Measurements from ENCODE around the gene SCYL3. TPM values are rescaled to one million over a fixed set of nuclear protein-coding genes. Genes with fewer than 3 reads are reported as not detected.
A peak's percentile ranks its signal among the peaks of the same experiment; 100 is the strongest.

SCYL3 gene
- total RNA-seq, 2 experiments from 2014 or later = 11.1 to 12.4 TPM

DNA sequence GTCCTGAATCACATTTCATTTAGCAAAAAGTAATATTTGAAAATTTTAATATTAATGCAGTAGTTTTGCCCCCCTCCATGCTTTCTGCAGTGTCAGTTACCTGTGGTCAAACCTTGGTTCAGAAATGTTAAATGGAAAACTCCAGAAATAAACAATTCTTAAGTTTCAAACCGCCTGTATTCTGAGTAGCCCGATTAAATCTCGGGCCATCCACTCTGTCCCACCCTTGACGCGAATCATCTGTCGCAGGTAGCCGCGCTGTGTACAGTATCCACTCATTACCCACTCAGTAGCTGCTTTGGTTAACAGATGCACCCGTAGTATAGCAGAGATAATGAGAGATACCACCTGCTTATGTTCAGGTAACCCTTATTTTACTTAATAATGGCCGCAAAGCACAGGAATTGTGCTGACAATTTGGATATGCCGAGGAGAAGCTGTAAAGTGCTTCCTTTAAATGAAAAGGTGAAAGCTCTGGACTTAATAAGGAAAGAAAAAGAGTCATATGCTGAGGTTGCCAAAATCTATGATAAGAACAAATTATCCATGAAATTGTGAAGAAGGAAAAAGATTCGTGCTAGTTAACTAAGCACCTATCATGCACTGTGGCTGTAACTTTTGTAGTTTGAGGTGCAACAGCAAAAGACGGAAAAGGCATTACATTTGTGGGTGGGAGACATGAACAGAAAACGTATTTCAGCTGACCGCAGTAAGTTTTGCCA is 889 bp upstream of the SCYL3 start:
- peak overlapping the region; percentile 82 for H3K4me3 Mint-ChIP-seq
- H3K9me3 Mint-ChIP-seq = no peaks in the 10 kb centered on the region
- peaks cover 30% of the 10 kb centered on the region for H3K4me1 Mint-ChIP-seq (ENCODE audit: low read depth)
- POLR2A ChIA-PET = interaction anchor here (1.2 to 2.3 kb wide), 6 partner anchors 8 to 180 kb away, joined by 3 to 8 read pairs (median 4); partner anchors contain the start of gene KIFAP3
- H3K27me3 Mint-ChIP-seq = no peaks in the 10 kb centered on the region
- DNase-seq = no peak
- peaks cover 5% of the 10 kb centered on the region for H3K36me3 Mint-ChIP-seq
- CTCF ChIA-PET = interaction anchor here (1.3 kb wide), 1 partner anchor 100 kb away, joined by 3 read pairs; the partner anchor contains the start of gene METTL18
- intact Hi-C loops (cut with micrococcal nuclease) = loop anchor here (1.0 to 5.0 kb wide), 8 partner anchors 14 to 1957 kb away; partner anchors contain the start of genes BLZF1, DCAF6, GORAB and METTL18
- H3K27ac Mint-ChIP-seq = peak overlapping the region; percentile 98

DNA sequence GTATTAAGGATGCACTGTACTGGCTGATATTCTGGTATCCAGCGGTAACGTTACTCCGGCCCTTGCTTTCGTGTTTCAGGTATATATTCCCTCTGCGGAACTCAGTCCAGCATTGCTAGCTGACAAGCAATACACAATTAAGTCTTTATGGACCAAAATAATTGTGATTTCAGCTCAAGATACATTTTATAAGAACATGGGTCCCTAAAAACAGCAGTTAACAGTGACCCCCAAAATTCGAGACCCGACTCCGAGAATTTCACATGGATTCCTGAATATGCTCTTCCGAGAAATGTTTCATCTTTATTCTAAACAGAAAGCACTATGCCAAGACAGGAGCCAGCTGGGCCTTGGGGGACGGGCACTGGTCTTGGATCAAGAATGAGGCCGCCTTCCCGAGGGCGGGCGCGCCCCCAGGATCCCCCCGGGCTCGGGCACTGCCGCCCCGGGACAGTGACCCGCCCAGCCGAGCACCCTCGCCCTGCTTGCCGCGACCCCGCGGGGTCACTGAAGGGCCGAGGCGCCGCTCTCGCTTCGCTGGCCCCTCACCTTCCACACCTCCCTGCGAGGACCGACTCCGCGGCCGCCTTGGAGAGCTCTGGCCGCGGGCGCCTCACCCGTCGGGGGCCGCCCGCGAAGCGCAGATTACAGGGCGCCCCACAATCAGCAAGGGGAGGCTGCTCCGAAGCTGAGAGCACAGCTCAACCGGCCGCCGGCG is 610 bp downstream of the SCYL3 start:
- Mint-ChIP-seq H3K4me3 (peak overlapping the region; percentile 82), H3K36me3 (peaks cover 9% of the 10 kb centered on the region), H3K9me3 (no peaks in the 10 kb centered on the region), H3K27me3 (no peaks in the 10 kb centered on the region), H3K4me1 (ENCODE audit: low read depth) (peaks cover 43% of the 10 kb centered on the region), H3K27ac (peak overlapping the region; percentile 98)
- no peak for DNase-seq
- POLR2A ChIA-PET = interaction anchor here (0.6 to 2.3 kb wide), 11 partner anchors 9 to 639 kb away, joined by 3 to 8 read pairs (median 4); partner anchors contain the start of genes F5, GORAB and KIFAP3
- intact Hi-C loops (cut with micrococcal nuclease) = loop anchor here (1.0 to 5.0 kb wide), 9 partner anchors 181 to 1956 kb away; partner anchors contain the start of genes BLZF1, DCAF6, KIFAP3 and MPC2
- CTCF ChIA-PET = interaction anchor here (0.6 kb wide), 2 partner anchors 26 to 201 kb away, joined by 3 read pairs; no protein-coding TSS in a partner anchor

DNA sequence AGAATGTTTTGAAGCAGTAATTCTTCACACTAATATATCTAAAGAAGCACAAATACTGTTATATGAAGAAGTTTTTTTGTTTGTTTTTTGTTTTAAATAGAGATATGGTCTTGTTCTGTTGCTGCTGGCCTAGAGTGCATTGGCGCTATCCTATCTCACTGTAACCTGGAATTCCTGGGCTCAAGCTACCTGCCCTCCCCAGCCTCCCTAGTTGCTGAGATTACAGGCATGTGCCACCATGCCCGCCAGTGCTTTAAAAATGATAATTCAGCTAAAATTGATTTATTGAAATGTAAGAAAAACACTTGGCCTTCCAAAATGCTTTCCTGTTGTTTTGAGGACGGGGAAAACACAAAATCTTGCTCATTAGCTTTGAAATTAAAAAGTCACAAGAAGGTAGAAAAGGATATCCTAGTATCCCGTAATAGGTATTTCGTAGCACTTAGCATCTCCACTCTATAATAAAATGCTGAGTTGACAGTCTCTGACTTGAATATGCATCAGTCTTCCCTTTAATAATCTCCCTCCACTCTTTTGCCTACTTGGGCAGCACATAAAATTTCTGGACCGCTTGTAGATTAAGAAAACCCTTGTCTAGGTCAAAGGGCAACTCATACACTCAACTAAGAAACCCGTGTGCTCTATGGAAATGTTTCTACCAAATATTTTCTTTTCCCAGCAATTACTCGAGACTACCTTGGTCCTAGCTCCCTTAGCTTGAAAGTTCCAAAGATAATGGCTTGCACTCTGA is 1.3 kb downstream of the SCYL3 start:
- Mint-ChIP-seq H3K36me3 (peaks cover 13% of the 10 kb centered on the region), H3K4me1 (ENCODE audit: low read depth) (peaks cover 46% of the 10 kb centered on the region)

DNA sequence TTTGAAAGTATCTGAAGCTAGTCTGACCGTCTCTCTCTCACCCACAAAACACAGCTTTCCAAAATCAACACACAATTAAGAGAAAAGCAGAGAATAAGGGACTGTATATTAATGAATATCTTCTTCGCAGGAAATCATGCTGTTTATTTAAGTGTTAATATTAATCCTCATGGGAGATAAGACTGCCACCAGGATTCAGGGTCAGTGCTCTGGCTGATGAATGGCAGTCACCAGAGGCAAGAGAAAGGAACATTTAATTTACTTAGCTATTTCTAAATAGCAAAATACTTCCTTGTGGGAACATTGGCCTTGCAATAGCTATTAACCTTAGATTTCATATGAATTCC is 2.2 kb downstream of the SCYL3 start:
- H3K4me3 Mint-ChIP-seq = peak overlapping the region; percentile 82
- peaks cover 16% of the 10 kb centered on the region for H3K36me3 Mint-ChIP-seq
- intact Hi-C loops (cut with micrococcal nuclease) = loop anchor here (1.0 to 5.0 kb wide), 7 partner anchors 96 to 1954 kb away; partner anchors contain the start of genes BLZF1, DCAF6, F5 and MPC2
- H3K9me3 Mint-ChIP-seq = no peaks in the 10 kb centered on the region
- ChIA-PET POLR2A (interaction anchor here (1.1 to 1.6 kb wide), 2 partner anchors 11 to 32 kb away, joined by 4 to 5 read pairs; no protein-coding TSS in a partner anchor), CTCF (interaction anchor here (0.6 to 2.1 kb wide), 2 partner anchors 17 to 1409 kb away, joined by 3 to 6 read pairs; no protein-coding TSS in a partner anchor)
- H3K4me1 Mint-ChIP-seq (ENCODE audit: low read depth) = peaks cover 47% of the 10 kb centered on the region
- H3K27me3 Mint-ChIP-seq = no peaks in the 10 kb centered on the region
- no peak for DNase-seq
- H3K27ac Mint-ChIP-seq = peak overlapping the region; percentile 92

More for the DNA sequence above, 1.3 kb downstream of the SCYL3 start:
- no peak for DNase-seq
- Mint-ChIP-seq H3K4me3 (peak overlapping the region; percentile 82), H3K9me3 (no peaks in the 10 kb centered on the region), H3K27me3 (no peaks in the 10 kb centered on the region), H3K27ac (peak overlapping the region; percentile 92)
- ChIA-PET POLR2A (interaction anchor here (1.4 to 1.6 kb wide), 3 partner anchors 10 to 306 kb away, joined by 3 to 5 read pairs (median 4); partner anchors contain the start of gene F5), CTCF (interaction anchor here (0.6 to 2.1 kb wide), 2 partner anchors 16 to 26 kb away, joined by 3 to 6 read pairs; no protein-coding TSS in a partner anchor)
- intact Hi-C loops (cut with micrococcal nuclease) = loop anchor here (2.0 to 5.0 kb wide), 7 partner anchors 184 to 1955 kb away; partner anchors contain the start of genes BLZF1, DCAF6, MPC2 and NME7

DNA sequence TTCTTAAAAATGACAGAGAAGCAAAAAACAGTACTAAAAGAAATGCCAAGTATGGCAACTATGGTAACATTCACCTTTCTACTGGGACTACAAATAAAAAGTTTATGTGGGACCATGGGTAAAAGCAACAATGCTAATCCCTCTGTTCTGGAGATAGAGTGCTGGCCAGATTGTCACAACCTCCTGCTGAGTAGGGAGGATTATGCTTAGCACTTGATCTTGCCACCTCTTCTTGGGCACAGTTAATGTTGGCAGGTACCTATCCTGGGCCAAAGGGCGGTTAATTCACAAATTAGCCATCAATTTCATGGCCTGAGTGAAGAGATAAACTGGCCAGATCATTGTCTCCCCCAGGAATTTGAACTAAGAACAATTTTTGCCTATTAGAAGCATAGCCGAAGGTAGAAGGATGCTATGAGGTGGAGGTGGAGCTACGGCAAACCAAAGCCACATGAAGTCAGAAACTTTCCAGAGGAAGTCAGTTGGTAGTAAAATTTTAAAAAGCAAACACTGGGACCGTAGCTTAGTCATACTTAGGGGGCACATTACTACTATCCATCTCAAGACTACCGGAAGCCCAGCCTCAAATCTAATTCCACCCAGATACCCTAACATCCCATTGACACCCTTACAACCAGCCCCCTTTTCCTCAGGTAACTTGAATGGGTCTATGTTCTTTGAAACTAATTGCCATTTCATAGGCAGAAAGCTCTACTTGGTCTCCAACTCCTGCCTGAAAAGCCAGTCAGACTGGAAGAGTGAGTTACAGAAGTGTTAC is 2.7 kb downstream of the SCYL3 start:
- CTCF ChIA-PET = interaction anchor here (0.6 to 2.1 kb wide), 2 partner anchors 18 to 1410 kb away, joined by 3 to 6 read pairs; no protein-coding TSS in a partner anchor
- POLR2A ChIA-PET = interaction anchor here (0.7 to 1.6 kb wide), 3 partner anchors 12 to 523 kb away, joined by 3 to 5 read pairs (median 4); partner anchors contain the start of gene BLZF1
- peaks cover 20% of the 10 kb centered on the region for H3K36me3 Mint-ChIP-seq
- peak overlapping the region; percentile 82 for H3K4me3 Mint-ChIP-seq
- no peaks in the 10 kb centered on the region for H3K9me3 Mint-ChIP-seq
- intact Hi-C loops (cut with micrococcal nuclease) = loop anchor here (1.0 to 5.0 kb wide), 7 partner anchors 96 to 1954 kb away; partner anchors contain the start of genes BLZF1, DCAF6, F5 and MPC2
- no peaks in the 10 kb centered on the region for H3K27me3 Mint-ChIP-seq
- peak overlapping the region; percentile 92 for H3K27ac Mint-ChIP-seq
- peak; percentile 58 for DNase-seq
- H3K4me1 Mint-ChIP-seq (ENCODE audit: low read depth) = peaks cover 47% of the 10 kb centered on the region

DNA sequence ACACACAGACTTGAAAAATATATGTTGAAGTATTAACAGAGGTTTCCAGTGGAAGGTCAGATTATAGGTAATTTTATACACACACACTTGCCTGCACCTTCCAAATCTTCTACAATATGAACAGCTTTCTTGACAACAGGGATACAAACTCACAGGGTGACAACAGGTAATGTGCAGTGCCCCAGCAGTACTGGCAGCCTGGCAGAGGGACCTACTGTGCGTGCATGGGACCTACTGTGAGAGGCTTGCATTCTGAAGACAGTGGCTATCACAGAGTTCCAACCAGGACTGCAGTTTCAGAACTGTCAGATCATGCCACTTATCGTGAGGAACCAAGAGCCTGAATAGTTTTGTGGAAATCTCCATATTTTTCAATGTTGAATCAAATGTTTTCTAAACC is 3.8 kb downstream of the SCYL3 start:
- Mint-ChIP-seq H3K4me1 (ENCODE audit: low read depth) (peaks cover 55% of the 10 kb centered on the region), H3K27ac (peak overlapping the region; percentile 31), H3K36me3 (peaks cover 24% of the 10 kb centered on the region), H3K4me3 (no peak overlapping the region), H3K9me3 (no peaks in the 10 kb centered on the region), H3K27me3 (no peaks in the 10 kb centered on the region)
- ChIA-PET CTCF (interaction anchor here (2.1 kb wide), 1 partner anchor 19 kb away, joined by 6 read pairs; no protein-coding TSS in a partner anchor), POLR2A (no interaction called here)
- no peak for DNase-seq
- intact Hi-C loops (cut with micrococcal nuclease) = loop anchor here (2.0 to 5.0 kb wide), 6 partner anchors 198 to 1953 kb away; partner anchors contain the start of genes BLZF1, DCAF6, F5 and MPC2

DNA sequence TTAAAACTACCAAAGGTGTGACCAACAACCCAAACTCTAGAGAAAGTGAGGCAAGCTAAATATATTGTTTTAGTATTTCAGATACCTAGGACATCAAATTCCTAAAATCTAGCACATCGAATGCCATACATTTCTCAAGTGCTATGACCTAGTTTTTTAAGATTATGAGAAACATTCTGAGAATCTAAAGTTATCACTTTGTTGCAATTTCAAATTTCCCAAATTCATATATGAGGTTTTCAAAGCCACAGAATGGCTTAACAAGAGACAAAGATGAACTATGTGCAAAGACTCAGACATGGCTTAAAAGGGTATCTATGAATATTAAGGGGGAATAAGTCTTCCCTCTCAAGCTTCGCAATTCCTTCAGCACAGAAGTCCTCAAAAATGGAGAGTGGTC is 6.8 kb downstream of the SCYL3 start:
- Mint-ChIP-seq H3K27ac (no peak overlapping the region), H3K4me3 (no peak overlapping the region), H3K4me1 (ENCODE audit: low read depth) (peaks cover 46% of the 10 kb centered on the region), H3K36me3 (peaks cover 28% of the 10 kb centered on the region), H3K27me3 (no peaks in the 10 kb centered on the region), H3K9me3 (no peaks in the 10 kb centered on the region)
- intact Hi-C loops (cut with micrococcal nuclease) = no loop called here
- CTCF ChIA-PET = no interaction called here
- POLR2A ChIA-PET = no interaction called here
- no peak for DNase-seq

DNA sequence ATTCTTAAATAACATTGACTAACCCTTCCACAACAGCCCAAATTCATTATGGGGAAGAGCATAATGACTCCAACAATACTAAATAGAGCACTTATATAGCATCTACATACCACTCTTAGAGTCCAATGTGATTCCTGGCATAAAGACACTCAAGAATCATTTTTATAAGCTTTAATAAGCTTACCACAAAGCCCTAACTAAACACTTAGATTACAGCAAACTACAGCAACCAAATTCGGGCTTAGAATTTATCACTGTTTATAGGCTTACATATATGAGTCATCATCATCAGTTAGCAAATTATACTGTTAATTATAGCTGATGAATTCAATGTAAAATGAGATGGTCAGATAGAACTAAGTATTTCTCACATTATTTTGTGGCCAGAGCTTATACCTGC is 7.3 kb downstream of the SCYL3 start:
- peaks cover 32% of the 10 kb centered on the region for H3K36me3 Mint-ChIP-seq
- no peak for DNase-seq
- ChIA-PET POLR2A (no interaction called here), CTCF (interaction anchor here (1.0 kb wide), 1 partner anchor 33 kb away, joined by 3 read pairs; no protein-coding TSS in a partner anchor)
- H3K27me3 Mint-ChIP-seq = no peaks in the 10 kb centered on the region
- peaks cover 46% of the 10 kb centered on the region for H3K4me1 Mint-ChIP-seq (ENCODE audit: low read depth)
- H3K27ac Mint-ChIP-seq = no peak overlapping the region
- H3K9me3 Mint-ChIP-seq = no peaks in the 10 kb centered on the region
- no peak overlapping the region for H3K4me3 Mint-ChIP-seq
- intact Hi-C loops (cut with micrococcal nuclease) = no loop called here

DNA sequence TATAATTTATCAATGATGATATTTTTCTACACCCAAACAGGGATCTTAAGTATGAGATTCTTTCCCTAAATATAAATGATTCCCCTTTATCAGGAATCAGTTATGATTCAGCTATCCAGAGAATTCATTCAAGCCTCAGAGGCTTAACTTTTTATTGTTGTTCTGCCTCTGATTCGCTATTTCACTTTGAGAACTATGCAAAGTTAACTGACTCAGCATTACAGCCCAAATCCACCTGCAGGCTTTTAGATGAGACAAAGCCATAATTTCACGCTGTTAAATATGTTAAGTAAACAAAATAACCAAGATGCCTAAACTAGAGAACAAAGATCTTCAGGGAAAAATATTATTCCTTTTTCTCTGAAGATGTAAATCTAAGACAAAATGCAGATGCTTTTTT is 8.5 kb downstream of the SCYL3 start:
- ChIA-PET POLR2A (no interaction called here), CTCF (no interaction called here)
- H3K4me3 Mint-ChIP-seq = no peak overlapping the region
- intact Hi-C loops (cut with micrococcal nuclease) = no loop called here
- no peaks in the 10 kb centered on the region for H3K9me3 Mint-ChIP-seq
- no peaks in the 10 kb centered on the region for H3K27me3 Mint-ChIP-seq
- H3K36me3 Mint-ChIP-seq = peaks cover 32% of the 10 kb centered on the region
- H3K4me1 Mint-ChIP-seq (ENCODE audit: low read depth) = peaks cover 38% of the 10 kb centered on the region
- H3K27ac Mint-ChIP-seq = no peak overlapping the region
- DNase-seq = no peak

DNA sequence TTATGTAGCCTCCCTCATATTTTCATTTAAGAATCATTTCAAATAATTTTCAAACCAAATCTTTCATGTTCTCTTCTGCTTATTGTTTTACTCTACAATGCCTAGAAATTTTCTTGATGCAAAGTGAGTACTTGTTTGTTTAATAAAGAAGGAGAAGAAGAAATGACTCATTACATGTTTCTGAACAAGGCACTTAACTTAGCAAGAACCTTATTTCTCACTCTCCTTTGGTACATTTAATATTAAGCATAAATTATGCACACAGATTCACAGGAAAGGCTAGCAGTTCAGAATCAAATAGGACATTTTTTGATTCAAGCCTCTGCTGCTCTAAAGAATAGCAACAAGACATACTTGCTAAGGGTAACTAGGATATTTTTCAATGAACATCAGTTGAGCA is 9.1 kb downstream of the SCYL3 start:
- H3K4me1 Mint-ChIP-seq (ENCODE audit: low read depth) = peaks cover 34% of the 10 kb centered on the region
- ChIA-PET CTCF (no interaction called here), POLR2A (interaction anchor here (1.5 kb wide), 1 partner anchor 9 kb away, joined by 4 read pairs; the partner anchor contains the start of gene SCYL3)
- H3K36me3 Mint-ChIP-seq = peaks cover 32% of the 10 kb centered on the region
- no peaks in the 10 kb centered on the region for H3K9me3 Mint-ChIP-seq
- DNase-seq = no peak
- H3K27ac Mint-ChIP-seq = no peak overlapping the region
- no peak overlapping the region for H3K4me3 Mint-ChIP-seq
- intact Hi-C loops (cut with micrococcal nuclease) = no loop called here
- H3K27me3 Mint-ChIP-seq = no peaks in the 10 kb centered on the region

All from activated CD4-positive, alpha-beta memory T cell treated with anti-CD3 and anti-CD28 coated beads for 36 hours (primary cell).